DMS79 treated with DMSO at 0.1 percent for 48 hours (cell line): ENCODE results near the gene ZG16B.
A peak's percentile ranks its signal among the peaks of the same experiment; 100 is the strongest.

Experiments
- DNase-seq: peaks from one replicate; lab custom pipeline; 2025; lab: John Stamatoyannopoulos, UW

ZG16B gene

DNA sequence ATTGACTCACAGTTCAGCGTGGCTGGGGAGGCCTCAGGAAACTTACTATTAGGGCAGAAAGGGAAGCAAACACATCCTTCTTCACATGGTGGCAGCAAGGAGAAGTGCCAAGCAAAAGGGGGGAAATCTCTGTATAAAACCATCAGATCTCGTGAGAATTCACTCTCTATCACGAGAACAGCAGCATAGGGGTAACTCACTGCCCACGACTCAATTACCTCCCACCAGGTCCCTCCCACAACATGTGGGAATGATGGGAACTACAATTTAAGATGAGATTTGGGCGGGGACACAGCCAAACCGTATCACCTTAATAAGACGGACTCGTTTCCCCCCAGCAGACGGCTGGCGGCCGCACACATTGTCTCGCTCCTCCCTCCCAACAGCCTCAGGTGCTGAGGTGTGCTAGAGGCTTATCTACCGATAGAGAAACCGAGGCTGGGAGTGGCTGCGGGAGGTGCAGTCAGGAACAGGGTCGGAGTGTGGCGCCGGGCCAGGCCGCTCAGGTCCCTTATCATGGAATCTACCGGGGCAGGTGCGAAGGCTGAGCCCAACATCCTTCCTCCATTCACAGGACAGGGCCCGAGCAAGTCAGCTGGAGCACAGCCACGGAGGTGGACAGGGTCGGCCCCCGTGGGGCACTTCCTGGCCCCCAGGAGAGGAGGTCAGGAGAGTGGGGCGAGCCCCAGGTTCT lies 4.9 kb upstream of the ZG16B start:
- no peak for DNase-seq

DNA sequence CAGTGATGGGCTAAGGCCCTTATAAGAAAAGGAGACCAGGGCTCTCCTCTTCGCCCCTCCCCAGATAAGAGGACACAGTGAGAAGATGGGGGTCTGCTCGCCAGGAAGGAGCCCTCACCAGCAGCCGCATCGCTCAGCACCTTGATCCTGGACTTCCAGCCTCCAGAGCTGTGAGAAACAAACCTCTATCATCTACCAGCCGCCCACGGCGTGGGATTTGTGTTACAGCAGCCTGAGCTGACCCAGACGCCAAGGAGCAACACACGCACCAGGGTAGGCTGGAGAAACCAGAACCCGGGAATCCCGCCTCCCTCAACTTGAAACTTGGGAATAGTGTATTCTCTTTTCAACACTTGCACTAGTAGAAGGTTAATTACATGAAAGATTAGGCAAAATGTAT lies 4.2 kb upstream of the ZG16B start:
- no peak for DNase-seq

DNA sequence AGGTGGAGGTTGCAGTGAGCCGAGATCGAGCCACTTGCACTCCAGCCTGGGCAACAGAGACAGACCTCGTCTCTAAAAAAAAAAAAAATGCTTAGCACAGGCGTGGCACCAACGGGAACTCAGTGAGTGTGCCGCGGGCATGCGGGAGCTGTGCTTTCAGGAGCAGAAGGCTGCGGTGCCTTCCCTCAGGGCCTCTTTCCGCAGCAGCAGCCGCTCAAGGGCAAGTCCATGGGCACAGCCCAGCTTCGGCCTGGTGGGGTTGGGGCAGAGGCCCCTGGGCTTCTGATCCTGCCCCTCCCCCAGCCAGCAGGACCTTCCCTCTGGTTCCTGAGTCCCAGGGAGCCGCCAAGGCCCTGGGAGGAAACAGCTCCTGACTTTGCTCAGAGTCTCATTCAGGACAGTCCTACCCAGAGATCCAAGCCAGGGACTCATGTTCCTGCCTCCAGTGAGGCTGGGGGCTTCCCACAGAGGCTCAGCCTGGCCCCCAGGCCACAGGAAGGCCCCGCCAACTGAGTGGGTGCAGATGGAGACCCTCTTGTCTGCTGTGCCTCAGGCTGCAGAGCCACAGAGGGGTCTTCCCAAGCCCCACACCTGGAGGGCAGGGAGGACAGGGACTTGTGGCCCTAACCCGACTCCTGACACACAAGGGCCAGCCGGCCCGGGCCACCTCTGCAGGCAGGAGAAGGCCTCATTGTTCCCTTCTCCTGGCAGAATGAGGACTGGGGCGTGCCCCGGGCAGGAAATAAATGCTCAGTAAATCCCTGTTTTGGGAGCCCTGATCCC lies 3.3 kb upstream of the ZG16B start:
- no peak for DNase-seq

DNA sequence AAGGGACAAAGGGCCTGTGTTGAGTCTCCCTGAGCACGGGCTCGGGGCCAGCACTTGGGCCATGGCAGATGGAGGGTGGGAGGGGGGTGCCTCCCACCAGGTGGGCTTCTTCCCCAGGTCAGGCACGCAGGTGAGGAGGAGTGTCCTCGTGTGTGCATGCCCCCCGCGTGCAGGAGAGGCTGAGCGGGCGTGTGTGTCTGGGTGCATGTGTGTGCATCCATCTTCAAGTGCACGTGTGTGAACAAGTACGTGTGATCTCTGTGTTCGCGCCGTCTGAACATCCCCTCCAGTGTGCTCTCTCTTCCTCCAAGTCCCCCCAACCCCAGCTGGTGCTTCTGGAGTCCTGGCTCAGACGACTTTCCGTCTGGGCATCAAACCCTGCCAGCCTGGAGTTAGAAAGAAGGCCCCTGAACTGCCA lies 2.7 kb upstream of the ZG16B start:
- no peak for DNase-seq

DNA sequence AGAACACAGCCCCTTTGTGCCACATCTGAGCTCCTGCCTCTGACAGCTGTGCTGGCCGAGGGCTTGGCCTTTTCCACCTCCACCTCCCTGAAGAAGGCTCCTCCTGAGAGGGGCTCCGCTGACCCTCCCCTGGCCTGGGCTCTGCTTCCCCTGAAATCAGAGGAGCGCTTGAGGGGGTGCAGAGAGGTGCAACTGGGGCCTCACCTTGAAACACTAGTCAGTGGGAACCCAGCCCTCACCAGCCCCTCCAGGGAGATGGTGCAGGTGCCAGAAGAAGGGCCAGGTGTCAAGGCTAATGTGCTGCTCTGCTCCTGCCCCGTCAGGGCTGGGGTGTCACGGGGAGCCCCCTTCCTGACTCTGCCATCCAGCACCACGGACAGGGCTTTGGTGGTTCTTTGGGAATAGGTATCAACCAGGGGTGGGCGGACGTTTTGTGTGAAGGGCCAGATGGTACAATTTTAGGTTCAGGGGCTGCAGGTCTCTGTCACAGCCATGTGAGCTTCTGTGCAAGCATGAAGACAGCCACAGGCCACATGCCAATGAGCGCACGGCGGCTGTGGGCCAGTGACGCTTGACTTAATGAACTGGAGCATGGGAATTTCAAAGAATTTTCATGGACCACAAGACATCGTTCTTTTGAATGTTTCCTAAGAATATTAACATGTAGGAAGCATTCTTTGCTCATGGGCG lies 2.1 kb upstream of the ZG16B start:
- DNase-seq, result no peak

DNA sequence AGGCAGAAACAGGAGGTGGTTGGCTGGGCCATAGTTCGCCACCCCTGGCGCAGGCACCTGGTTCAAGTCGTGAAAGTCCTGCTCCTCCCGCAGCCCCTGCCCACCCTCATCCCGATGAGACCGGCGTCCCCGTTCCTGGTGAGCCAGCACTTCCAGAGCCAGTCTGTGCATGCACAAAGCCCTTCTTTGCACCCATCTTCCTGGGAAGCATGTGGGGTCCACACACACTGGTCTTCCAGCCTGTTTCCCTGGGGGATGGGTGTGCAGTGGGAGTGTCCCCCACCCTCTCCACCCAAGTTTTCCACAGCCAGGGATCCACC lies 1.6 kb upstream of the ZG16B start:
- no peak for DNase-seq

DNA sequence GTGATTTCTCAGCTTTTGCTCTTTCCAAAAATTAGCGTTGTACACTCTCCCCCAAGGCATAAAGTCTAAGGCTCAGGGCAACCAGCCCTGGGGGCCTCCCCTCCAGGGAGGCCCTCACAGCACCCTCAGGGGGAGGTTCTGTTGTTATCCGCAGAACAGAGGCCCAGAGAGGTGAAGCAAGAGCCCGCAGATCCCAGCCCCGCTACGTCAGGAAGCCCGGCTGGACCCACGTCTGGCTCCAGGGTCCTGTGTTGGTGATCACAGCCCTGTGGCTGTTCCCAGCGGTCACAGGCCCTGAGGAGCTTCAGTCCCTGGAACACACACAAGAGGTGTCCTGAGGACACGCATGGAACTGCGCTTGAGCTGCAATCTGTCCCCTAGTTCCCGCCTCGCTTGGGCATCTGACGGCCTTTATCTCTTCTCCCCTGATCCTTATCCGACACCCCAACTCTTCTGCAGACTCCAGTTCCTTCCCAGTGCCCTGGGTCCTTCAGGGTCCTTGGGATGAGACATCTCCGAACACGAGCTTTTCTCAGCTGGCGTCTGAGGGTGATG lies 1.1 kb upstream of the ZG16B start:
- no peak for DNase-seq

DNA sequence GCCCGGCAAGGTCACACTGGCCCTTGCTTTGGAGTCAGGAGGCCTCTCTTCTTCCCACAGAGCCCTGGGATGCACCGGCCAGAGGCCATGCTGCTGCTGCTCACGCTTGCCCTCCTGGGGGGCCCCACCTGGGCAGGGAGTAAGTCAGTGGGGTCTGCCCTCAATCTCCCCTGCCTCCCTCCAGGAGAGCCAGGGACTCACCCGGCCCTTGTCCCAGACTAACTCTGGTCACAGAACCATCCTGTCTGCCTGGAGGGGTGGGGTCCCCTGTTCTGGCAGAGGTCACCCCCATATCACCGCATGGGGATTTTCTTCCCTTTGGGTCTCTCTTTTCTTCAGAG lies 222 bp downstream of the ZG16B start:
- no peak for DNase-seq

DNA sequence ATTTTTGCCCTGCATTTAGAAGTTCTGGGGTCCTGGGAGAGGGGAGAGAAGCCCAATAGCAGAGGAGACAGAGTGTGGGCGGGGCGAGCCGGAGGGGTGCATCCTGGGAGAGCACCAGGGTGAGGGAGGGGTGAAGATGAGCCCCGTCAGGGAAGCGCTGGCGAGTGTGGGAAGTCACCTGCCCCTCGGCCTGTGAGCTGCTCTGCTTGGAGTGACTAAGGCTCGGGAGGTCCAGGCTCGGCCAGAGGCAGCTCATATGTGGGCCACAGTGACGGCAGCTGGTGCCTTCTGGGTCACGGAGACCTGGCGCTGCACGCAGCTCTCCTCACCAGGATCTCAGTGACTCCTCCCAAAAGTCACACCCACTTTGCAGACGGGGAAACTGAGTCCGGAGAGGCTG lies 1.1 kb downstream of the ZG16B start:
- no peak for DNase-seq

DNA sequence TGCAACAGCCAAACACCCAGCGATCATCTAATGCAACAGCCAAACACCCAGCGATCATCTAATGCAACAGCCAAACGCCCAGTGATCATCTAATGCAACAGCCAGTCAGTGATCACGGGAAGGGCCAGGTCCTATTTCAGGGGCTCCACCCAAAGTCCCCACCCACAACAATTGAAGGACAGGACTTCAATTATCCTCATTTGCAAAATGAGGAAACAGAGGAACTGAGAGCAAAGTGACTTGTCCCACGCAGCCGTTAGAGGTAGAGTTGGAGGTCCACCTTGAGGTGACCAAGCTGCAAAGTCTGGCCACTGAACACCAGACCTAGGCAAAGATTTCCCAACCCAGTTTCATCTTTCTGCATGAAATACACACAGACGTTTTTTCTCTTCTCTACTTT lies 3.7 kb downstream of the ZG16B start:
- DNase-seq, result no peak

DNA sequence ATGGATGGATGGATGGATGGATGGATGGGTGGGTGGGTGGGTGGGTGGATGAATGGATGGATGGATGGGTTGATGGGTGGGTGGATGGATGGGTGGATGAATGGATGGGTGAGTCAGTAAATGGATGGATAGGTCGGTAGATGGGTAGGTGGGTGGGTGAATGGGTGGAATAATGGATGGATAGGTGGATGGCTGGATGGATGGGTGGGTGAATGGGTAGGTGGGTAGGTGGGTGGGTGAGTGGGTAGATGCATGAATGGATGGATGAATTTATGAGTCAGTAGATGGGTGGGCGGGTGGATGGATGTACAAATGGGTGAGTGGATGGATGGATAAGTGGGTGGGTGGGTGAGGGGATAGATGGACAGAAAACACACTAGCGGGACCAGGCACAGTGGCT lies 4.9 kb downstream of the ZG16B start:
- no peak for DNase-seq

DNA sequence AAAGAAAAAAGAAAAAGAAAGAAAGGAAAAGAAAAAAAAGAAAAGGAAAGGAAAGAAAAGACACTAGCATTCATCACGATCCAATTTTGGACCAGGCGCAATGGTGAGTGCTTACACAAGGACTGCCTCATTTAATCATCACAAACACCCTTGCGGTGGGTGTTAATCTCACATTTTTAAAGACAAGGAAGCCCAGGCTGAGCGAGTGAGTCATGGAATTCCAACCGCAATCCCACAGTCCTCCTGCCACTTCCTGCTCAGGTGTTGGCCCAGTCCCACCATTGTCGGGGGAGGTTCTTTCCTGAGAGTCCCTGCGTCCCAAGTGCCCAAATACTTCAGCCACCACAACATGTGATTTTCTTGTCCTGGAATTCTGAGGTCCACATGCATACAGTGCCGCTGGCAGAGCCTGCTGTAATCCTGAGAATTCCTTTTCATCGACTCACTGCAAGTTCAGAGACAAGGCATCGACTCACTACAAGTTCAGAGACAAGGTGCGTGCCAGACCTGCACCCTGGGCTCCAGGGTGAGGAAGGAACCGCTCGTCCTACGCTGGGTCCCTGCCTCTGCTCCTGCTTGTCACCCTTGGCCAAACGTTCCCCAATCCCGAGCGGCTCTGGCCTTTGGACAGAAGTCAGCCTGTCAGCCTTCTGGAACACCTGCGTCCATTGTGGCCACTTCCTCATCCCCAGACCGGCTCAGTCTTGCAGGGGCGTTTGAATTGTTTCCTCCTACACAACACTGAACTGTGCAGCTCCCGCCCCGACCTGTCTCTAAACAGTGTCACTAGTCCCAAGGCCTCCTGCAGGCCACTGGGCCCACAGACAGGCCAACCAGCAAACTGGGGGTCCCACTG lies 5.8 kb downstream of the ZG16B start:
- DNase-seq, result no peak

DNA sequence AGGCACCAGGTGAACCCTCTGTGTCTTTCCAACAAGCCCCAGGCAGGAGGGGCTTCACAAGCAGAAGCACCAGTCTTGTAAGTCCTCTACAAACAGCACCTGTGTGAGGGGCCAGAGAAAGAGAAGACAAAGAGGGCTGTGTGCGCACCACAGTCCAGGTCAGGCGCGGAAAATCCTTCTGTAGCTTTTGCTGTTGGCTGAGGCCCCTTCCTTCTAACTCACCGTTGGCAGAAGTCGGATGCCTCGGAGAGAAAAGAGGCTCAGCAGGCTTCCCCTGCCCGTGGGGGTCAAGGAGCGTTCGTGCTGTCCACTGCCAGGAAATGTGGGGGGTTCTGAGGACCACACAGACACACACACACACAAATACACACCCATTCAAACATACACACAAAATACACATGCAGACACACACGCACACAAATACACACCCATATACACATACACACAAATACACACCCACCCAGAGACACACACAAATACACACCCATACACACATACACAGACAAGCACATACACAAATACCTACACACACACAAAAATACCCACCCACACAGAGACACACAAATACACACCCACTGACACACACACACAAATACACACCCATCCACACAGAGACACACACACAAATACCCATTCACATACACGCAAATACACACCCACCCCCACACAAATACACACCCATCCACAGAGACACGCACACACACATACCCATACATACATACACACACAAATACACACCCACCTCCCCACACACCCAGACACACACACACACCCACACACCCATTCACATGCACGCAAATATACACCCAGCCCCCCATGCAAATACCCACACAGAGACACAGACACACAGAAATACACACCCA lies 6.8 kb downstream of the ZG16B start:
- DNase-seq, result no peak

DNA sequence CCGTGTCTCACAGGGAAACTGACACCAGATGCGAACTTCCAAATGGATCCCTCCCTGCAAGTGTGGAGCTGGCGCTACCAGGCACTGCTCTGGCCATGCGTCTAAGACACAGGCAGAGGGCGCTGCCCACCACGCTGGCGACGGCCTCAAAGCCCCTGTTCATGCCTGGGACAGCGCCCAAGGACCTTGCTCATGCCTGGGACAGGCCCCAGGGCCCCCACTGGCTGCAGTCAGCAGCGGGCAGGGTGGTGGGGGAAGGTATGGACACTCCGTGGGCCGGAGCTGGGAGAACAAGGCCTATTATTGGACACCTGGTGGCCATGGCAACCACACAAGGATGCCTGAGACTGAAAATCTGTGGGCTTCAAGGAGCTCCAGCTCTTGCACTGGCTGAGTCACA lies 8.8 kb downstream of the ZG16B start:
- peak; percentile 35 for DNase-seq

DNA sequence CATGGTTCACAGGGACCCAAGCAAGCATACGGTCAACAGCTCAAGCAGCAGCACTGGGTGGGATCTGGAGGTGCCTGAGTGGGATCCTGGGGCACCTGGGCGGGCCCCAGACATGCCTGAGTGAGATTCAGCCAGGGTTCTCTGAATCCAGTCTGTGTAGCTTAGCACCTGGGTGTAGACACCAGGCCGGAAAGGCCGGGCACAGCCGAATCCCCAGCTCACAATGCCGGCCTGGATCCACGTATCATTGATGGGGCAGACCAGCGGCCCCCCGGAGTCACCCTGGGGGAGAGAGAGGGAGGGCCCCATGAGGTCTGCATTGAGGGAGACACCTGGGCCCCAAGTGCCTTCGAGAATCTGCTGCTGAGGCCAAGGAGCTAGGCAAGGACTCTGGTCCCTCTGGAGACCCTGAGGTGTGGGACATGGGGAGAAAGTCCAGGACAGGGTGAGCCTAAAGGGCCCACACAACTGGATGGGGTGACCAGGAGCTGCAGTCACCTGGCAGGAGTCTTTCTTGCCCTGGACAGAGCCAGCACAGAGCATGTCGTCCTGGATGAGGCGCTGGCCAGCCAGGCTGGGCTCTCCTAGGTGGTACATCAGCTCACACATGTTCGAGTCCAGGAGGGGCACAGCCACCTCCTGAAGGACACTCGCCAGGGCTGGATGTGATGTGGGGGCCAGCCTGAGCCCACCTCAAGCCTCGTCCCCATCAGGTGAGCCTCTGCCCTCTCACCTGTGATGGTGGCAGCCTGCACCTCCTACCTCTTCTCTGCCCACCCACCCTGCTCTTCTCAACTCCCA lies 9.7 kb downstream of the ZG16B start:
- DNase-seq, result no peak

DNA sequence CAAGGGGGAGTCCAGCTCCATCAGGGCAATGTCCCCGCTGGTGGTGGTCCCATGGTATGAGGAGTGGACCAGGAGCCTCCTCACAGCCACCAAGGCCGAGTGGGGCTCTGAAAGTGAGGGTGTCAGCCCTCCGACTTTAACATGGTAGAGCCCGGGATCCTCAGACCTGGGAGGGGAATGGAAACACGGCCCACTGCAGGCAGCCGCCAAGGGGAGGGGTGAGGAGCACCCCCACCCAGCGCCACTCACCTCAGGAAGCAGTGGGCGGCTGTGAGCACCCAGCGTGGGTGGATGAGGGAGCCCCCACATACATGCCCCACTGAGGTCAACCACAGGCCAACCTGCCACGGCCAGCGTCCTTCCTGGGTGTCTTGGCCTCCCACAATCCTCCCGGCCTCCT lies 10.8 kb downstream of the ZG16B start:
- no peak for DNase-seq

DNA sequence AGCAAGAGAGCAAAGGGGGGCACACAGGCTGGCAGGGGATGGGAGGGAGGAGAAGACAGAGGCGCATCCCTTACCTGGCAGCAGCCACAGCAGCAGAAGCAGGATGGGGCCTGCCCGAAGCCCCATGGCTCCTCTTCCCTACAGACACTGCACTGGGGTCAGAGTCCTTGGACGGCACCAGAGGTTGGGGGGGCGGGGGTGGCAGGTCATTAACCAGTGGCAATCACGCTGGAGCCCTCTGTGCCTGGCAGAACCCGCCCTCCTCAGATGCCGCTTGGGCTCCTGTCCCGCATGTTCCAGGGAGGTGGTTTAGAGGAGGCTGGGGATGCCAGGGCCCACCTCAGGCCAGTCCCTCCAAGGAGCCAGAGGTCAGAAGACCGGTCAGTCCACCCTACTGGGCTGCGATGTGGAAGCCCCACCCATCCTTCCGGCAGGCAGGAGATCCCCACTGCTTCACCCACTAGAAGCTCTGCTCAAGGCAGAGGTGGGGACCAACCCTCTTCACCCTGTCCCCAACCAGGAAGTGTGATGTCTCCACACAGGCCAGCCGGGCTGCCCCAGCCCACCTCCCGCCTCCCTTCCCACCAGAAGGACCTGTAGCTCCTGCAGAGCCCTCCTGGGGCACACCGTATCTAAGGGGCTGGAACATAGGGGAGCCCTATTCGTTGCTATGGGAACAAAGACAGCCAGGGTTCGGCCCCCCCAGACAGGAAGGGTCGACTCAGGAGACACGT lies 11.7 kb downstream of the ZG16B start:
- no peak for DNase-seq

DNA sequence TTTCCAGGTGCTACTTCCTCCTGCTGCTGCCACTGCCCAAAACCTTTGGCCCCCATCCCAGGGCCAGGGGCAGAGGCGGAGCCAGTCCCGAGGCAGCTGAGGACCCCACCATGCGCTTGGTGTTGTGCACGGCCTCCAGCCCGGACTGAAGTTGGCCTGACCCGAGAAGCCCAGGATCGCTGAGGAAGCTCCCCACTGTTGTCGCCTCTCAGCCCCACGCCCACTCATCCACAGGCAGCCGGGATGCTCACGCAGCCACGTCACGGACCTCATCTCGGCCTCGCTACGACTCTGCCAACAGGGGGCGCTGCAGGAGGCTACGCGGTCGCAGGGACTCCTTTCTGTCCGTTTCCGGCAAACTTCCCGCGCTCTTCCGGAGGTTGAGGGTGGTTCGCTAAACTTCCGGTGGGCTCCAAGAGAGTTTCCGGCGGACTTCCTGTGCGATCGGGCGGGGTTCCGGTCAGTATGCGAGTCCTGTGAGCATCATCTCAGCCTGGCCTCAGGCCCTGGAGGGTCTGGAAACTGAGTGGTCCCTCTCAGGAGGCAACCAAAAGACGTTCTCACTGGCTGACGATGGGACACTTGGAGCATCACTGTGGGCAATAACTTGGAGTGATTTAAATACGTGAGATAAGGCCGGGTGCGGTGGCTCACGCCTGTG lies 12.4 kb downstream of the ZG16B start:
- DNase-seq, result no peak

DNA sequence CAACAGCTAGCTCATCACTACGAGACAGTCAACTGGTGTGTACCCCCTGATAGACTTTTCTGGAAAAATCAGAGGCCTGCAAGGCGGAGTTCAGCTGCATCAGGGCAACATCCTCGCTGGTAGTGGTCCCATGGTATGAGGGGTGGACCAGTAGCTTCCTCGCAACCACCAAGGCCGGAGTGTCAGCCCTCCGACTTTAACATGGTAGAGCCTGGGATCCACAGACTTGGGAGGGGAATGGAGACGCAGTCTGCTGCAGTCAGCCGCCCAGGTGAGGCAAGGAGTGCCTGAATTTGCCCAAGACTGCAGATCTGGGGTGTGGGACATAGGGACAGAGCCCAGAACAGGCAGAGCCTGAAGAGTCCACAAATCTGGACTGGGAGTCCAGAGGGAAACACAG lies 13.4 kb downstream of the ZG16B start:
- DNase-seq, result no peak
